SU-DHL-6 (cell line): ENCODE data around the gene ST7L.

ENCODE experiments used
- CTCF ChIP-seq: fragments of 200-600 bp; sonication (generic); IDR thresholded peaks from one replicate; pipeline ENCODE4 v1.5.1; 2017; ENCODE audit warnings: antibody characterized with exemption, mild to moderate bottlenecking, low read length, moderate library complexity; ENCODE audit not compliant: insufficient read depth, poor library complexity, severe bottlenecking
- EZH2phosphoT487 ChIP-seq: fragments of 200-600 bp; sonication (generic), shearing (Covaris generic); conservative IDR thresholded peaks from 2 replicates; pipeline ENCODE4 v1.6.1; 2018; ENCODE audit warnings: mild to moderate bottlenecking, antibody characterized with exemption, low read length, moderate library complexity, mixed read lengths

DNA sequence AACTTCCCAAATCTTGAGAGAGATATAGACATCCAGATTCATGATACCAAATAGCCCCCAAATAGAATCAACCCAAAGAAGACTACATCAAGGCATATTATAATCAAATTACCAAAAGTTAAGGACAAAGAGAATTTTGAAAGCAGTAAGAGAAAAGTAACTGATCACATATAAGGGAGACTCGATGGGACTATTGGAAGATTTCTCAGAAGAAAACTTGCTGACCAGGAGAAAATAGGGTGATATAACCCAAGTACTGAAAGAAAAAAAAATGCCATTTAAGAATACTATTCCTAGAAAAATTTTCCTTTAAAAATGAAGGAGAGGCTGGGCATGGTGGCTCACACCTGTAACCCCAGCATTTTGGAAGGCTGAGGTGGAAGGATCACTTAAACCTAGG lies 140.6 kb downstream of the ST7L start:
- TF ChIP-seq CTCF (no peak), EZH2phosphoT487 (no peak)
